CD14-positive monocyte (primary cell): Measurements from ENCODE around the gene PAOX. TPM values are rescaled to one million over a fixed set of nuclear protein-coding genes. Genes with fewer than 3 reads are reported as not detected.

Experiments
- DNase-seq, 3 donors: peaks; one replicate each; pipeline ENCODE4 v3.0.0-alpha.2; 2011 to 2022
- H2AFZ ChIP-seq: 2 replicates; pipeline ENCODE4 v1.6.0; 2012; ENCODE audit warnings: mild to moderate bottlenecking, low read depth, low read length, inconsistent platforms; ENCODE audit not compliant: insufficient read depth, poor library complexity, severe bottlenecking
- H3K27ac ChIP-seq, 2 donors: 1 replicate in 1 of 2; 2 replicates in 1 of 2; pipeline ENCODE4 v1.5.1; 2012 to 2013; ENCODE audit warnings: low read length in 2 of 2, control low read depth in 1 of 2, inconsistent platforms in 1 of 2, low read depth in 1 of 2, mild to moderate bottlenecking in 1 of 2
- H3K27me3 ChIP-seq, 2 donors: one replicate each; pipeline versions ENCODE4 v1.6.0 to v1.6.1; 2011 to 2013; ENCODE audit warnings: low read length in 2 of 2; ENCODE audit not compliant: control insufficient read depth in 2 of 2, insufficient read depth in 2 of 2
- H3K36me3 ChIP-seq, 2 donors: replicated peaks in 1 of 2; 1 replicate in 1 of 2; 2 replicates in 1 of 2; pipeline versions ENCODE4 v1.5.1 to v1.6.1; 2012 to 2013; ENCODE audit warnings: low read length in 2 of 2, control low read depth in 1 of 2, inconsistent platforms in 1 of 2, mild to moderate bottlenecking in 1 of 2; ENCODE audit not compliant: insufficient read depth in 2 of 2, control insufficient read depth in 1 of 2
- H3K4me1 ChIP-seq, 2 donors: 1 replicate in 1 of 2; 2 replicates in 1 of 2; pipeline versions ENCODE4 v1.5.1 to v1.6.1; 2012 to 2013; ENCODE audit warnings: low read length in 2 of 2, control low read depth in 1 of 2, inconsistent platforms in 1 of 2, mild to moderate bottlenecking in 1 of 2, moderate library complexity in 1 of 2; ENCODE audit not compliant: insufficient read depth in 2 of 2, control insufficient read depth in 1 of 2
- H3K4me2 ChIP-seq: replicated peaks from 2 replicates; pipeline ENCODE3; 2012; ENCODE audit warnings: low read length, moderate library complexity, mild to moderate bottlenecking; ENCODE audit not compliant: poor library complexity, severe bottlenecking; ENCODE audit errors: extremely low read depth
- H3K4me3 ChIP-seq, 3 experiments: fragments of 200-600 bp in 1 of 3; sonication (generic) in 1 of 3; replicated peaks in 1 of 3; 1 replicate in 2 of 3; 2 replicates in 1 of 3; pipeline ENCODE4 v1.5.1; 2011 to 2013; ENCODE audit warnings: low read length in 3 of 3, mild to moderate bottlenecking in 3 of 3, control low read depth in 2 of 3, low read depth in 2 of 3, inconsistent platforms in 1 of 3, moderate library complexity in 1 of 3
- H3K79me2 ChIP-seq: 2 replicates; pipeline ENCODE4 v1.6.0; 2012; ENCODE audit warnings: mild to moderate bottlenecking, control low read depth, inconsistent platforms, low read length, moderate library complexity; ENCODE audit not compliant: insufficient read depth
- H3K9ac ChIP-seq: 2 replicates; pipeline ENCODE4 v1.6.0; 2017; ENCODE audit warnings: low read length, mild to moderate bottlenecking; ENCODE audit not compliant: insufficient read depth, poor library complexity, severe bottlenecking
- H3K9me3 ChIP-seq, 2 donors: replicated peaks in 1 of 2; 1 replicate in 1 of 2; 2 replicates in 1 of 2; pipeline versions ENCODE4 v1.5.1 to v1.6.1; 2012 to 2013; ENCODE audit warnings: low read length in 2 of 2, control low read depth in 1 of 2; ENCODE audit not compliant: control insufficient read depth in 1 of 2, insufficient read depth in 1 of 2
- H4K20me1 ChIP-seq: 2 replicates; pipeline ENCODE4 v1.6.0; 2012; ENCODE audit warnings: mild to moderate bottlenecking, low read length, control low read depth, moderate library complexity; ENCODE audit not compliant: insufficient read depth
- H3K27ac Mint-ChIP-seq, 7 donors: one replicate each; pipeline ENCODE4 v1.8.0; 2020; ENCODE audit warnings: mild to moderate bottlenecking in 7 of 7, mixed read lengths in 7 of 7, moderate library complexity in 6 of 7, inconsistent platforms in 2 of 7
- H3K27me3 Mint-ChIP-seq, 3 donors: one replicate each; pipeline ENCODE4 v1.8.0; 2021 to 2022; ENCODE audit warnings: low read depth in 3 of 3, mild to moderate bottlenecking in 3 of 3, mixed read lengths in 3 of 3, moderate library complexity in 3 of 3, inconsistent platforms in 1 of 3
- H3K36me3 Mint-ChIP-seq, 2 donors: one replicate each; pipeline ENCODE4 v1.8.0; 2020; ENCODE audit warnings: mixed read lengths in 2 of 2, inconsistent platforms in 1 of 2, mild to moderate bottlenecking in 1 of 2
- H3K4me1 Mint-ChIP-seq: one replicate; pipeline ENCODE4 v1.8.0; 2020; ENCODE audit warnings: mild to moderate bottlenecking, mixed read lengths
- H3K4me3 Mint-ChIP-seq, 2 donors: one replicate each; pipeline ENCODE4 v1.8.0; 2020; ENCODE audit warnings: mild to moderate bottlenecking in 2 of 2, mixed read lengths in 2 of 2, moderate library complexity in 1 of 2
- H3K9me3 Mint-ChIP-seq, 7 donors: one replicate each; pipeline ENCODE4 v1.8.0; 2020 to 2022; ENCODE audit warnings: mixed read lengths in 7 of 7, mild to moderate bottlenecking in 6 of 7, moderate library complexity in 6 of 7, inconsistent platforms in 2 of 7
- CTCF ChIP-seq: fragments of 200-600 bp; IDR thresholded peaks from one replicate; pipeline ENCODE4 v1.8.0; 2022; ENCODE audit warnings: antibody characterized with exemption, mild to moderate bottlenecking
- WGBS: methylation state at CpG from one replicate; pipeline ENCODE4 v1.1.5; 2013; ENCODE audit warnings: missing lambda C conversion rate; ENCODE audit not compliant: insufficient coverage; 5-methylcytosine and 5-hydroxymethylcytosine counted together
- intact Hi-C, 2 donors: fragments of 100-400 bp; cut with micrococcal nuclease; formaldehyde crosslinking; loops; one replicate each; pipeline versions ENCODE4 v1.15.0 to v1.15.1; 2023
- polyA plus RNA-seq, 3 donors: library from polyadenylated mRNA; depleted of rRNA in 1 of 3; unstranded in 2 of 3; stranded (reverse) in 1 of 3; fragments of 300-500 nt in 2 of 3; fragments of >200 nt in 1 of 3; fragmentation: Illumina TruSeq in 2 of 3; gene quantifications; 1 replicate in 2 of 3; 2 replicates in 1 of 3; pipeline ENCODE4 v1.2.3, GENCODE V29; 2012 to 2021

Gene PAOX
- polyA plus RNA-seq, 3 donors = 3.9 to 9.5 (median 9.3) TPM

GRCh38 chr10:133405272-133405671 lies 26.2 kb downstream of the PAOX start:
- Histone ChIP-seq H3K79me2 (peaks cover 7% of the 10 kb centered on the region), H3K4me1 (no peaks in the 10 kb centered on the region), H3K9me3 (peaks cover 2 to 4% of the 10 kb centered on the region in 2 donors), H3K27me3 (no peaks in the 10 kb centered on the region), H3K9ac (no peak overlapping the region), H2AFZ (no peak overlapping the region), H4K20me1 (no peaks in the 10 kb centered on the region), H3K36me3 (peaks cover 40 to 95% of the 10 kb centered on the region in 2 donors), H3K4me2 (no peak overlapping the region), H3K4me3 (no peak overlapping the region), H3K27ac (no peak overlapping the region)
- WGBS = 100% methylated on average over 1 of the region's 2 CpGs
- no peak for TF ChIP-seq CTCF
- H3K4me3 Mint-ChIP-seq = no peak overlapping the region
- H3K27me3 Mint-ChIP-seq = no peaks in the 10 kb centered on the region
- H3K27ac Mint-ChIP-seq = no peak overlapping the region
- H3K36me3 Mint-ChIP-seq = peaks cover 77 to 93% of the 10 kb centered on the region in 2 donors
- intact Hi-C loops = no loop called here
- no peak for DNase-seq
- peaks cover 1% of the 10 kb centered on the region for H3K4me1 Mint-ChIP-seq
- peaks cover 5 to 13% (median 7%) of the 10 kb centered on the region in 7 donors for H3K9me3 Mint-ChIP-seq

- Histone ChIP-seq H3K4me1 (no peaks in the 10 kb centered on the region), H4K20me1 (no peaks in the 10 kb centered on the region), H3K9ac (no peak overlapping the region), H3K27me3 (no peaks in the 10 kb centered on the region), H3K9me3 (peaks cover 8 to 9% of the 10 kb centered on the region in 2 donors), H3K27ac (no peak overlapping the region), H3K4me2 (no peak overlapping the region), H3K36me3 (peaks cover 47 to 95% of the 10 kb centered on the region in 2 donors), H3K4me3 (no peak overlapping the region), H3K79me2 (peaks cover 7% of the 10 kb centered on the region), H2AFZ (no peak overlapping the region)
- H3K27ac Mint-ChIP-seq = peak overlapping the region in 1 of 7 donors; percentile 21
- H3K36me3 Mint-ChIP-seq = peaks cover 80 to 96% of the 10 kb centered on the region in 2 donors
- H3K4me1 Mint-ChIP-seq = peaks cover 1% of the 10 kb centered on the region
- 98% methylated on average over 6 of the region's 8 CpGs for WGBS
- TF ChIP-seq CTCF = no peak
- H3K27me3 Mint-ChIP-seq = no peaks in the 10 kb centered on the region
- intact Hi-C loops = no loop called here
- no peak overlapping the region for H3K4me3 Mint-ChIP-seq
- H3K9me3 Mint-ChIP-seq = peaks cover 8 to 20% (median 14%) of the 10 kb centered on the region in 7 donors
- no peak for DNase-seq
Measured at GRCh38 chr10:133405844-133406527, 26.9 kb downstream of the PAOX start.
